ENCODE results near the gene CPLANE1.
"Not testable (repeated sequence)": the region's sequence is repeated elsewhere in the genome, so short reads cannot be mapped to it uniquely, and the experiment has no call there.

Gene CPLANE1

DNA sequence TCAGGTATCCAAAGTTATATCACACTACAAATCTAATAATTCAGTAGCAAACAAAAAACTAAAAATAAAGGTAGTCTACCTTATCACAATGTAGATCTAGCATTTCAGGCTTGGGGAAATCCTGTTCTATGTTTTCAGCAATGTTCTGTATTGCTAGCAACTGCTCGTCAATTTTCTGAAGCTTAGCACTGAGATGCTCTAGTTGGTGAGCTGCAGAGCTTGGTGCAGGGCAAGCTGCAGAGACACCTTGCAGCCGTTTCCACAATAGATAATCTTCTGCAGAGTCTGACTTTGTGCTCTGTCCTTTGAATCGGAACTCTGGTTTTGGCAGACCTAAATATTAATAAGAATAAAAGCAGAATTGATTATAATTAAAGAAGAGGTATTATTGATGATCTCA is 95.5 kb downstream of the CPLANE1 start:
- H3K27me3 ChIP-seq (ENCODE audit: control insufficient read depth, insufficient read depth, low read length), result no peaks in the 10 kb centered on the region
- peaks cover 7% of the 10 kb centered on the region for H3K36me3 ChIP-seq (ENCODE audit: control insufficient read depth, insufficient read depth, low read length)
- no peak overlapping the region for H3K4me3 ChIP-seq (ENCODE audit: low read length)
- H3K27ac ChIP-seq (ENCODE audit: low read depth, low read length), result no peak overlapping the region
- H3K4me1 ChIP-seq (ENCODE audit: control insufficient read depth, insufficient read depth, low read length), result no peaks in the 10 kb centered on the region
- H3K9ac ChIP-seq (ENCODE audit: low read length), result no peak overlapping the region

DNA sequence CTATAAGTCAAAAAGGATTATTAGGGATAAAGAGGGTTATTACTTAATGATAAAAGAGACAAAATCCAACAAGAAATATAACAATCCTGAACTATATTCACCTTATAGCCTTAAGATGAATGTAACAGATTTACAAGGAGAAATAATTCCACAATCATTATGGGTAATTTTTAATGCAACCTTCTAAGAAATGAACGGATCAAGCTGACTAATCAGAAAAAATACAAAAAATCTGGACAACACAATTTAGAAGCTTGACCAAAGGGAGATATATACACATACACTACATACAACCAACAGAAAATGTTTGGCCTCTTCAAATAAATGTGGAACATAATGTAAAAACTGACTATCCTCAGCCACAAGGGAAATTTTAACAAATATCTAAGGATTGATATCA is 102.3 kb downstream of the CPLANE1 start:
- Histone ChIP-seq H3K4me1 (ENCODE audit: control insufficient read depth, insufficient read depth, low read length) (no peaks in the 10 kb centered on the region), H3K9ac (ENCODE audit: low read length) (no peak overlapping the region), H3K36me3 (ENCODE audit: control insufficient read depth, insufficient read depth, low read length) (peaks cover 4% of the 10 kb centered on the region), H3K27ac (ENCODE audit: low read depth, low read length) (no peak overlapping the region), H3K27me3 (ENCODE audit: control insufficient read depth, insufficient read depth, low read length) (no peaks in the 10 kb centered on the region), H3K4me3 (ENCODE audit: low read length) (no peak overlapping the region)

DNA sequence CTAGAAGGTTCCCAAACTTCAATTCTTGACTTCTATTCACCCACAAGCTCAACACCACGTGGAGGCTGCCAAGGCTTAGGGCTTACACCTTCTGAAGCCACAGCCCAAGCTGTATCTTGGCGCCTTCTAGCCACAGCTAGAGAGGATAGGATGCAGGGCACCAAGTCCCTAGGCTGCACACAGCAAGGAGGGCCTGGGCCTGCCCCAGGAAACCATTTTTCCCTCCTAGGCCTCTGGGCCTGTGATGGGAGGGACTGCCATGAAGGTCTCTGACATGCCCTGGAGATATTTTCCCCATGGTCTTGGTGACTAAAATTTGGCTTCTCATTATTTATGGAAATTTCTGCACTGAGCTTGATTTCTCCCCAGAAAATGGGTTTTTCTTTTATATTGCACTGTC is 112.5 kb downstream of the CPLANE1 start:
- no peak overlapping the region for H3K9ac ChIP-seq (ENCODE audit: low read length)
- no peaks in the 10 kb centered on the region for H3K27me3 ChIP-seq (ENCODE audit: control insufficient read depth, insufficient read depth, low read length)
- no peaks in the 10 kb centered on the region for H3K4me1 ChIP-seq (ENCODE audit: control insufficient read depth, insufficient read depth, low read length)
- no peak overlapping the region for H3K4me3 ChIP-seq (ENCODE audit: low read length)
- no peak overlapping the region for H3K27ac ChIP-seq (ENCODE audit: low read depth, low read length)
- H3K36me3 ChIP-seq (ENCODE audit: control insufficient read depth, insufficient read depth, low read length), result peaks cover 6% of the 10 kb centered on the region

DNA sequence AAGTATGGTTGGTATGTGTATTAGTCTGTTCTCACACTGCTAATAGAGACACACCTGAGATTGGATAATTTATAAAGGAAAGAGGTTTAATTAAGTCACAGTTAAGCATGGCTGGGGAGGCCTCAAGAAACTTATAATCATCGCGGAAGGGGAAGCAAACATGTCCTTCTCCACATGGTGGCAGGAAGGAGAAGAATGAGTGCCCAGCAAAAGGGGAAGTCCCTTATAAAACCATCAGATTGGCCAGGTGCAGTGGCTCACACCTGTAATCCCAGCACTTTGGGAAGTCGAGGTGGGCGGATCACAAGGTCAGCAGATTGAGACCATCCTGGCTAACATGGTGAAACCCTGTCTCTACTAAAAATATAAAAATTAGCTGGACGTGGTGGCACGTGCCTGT is 113.9 kb downstream of the CPLANE1 start:
- H3K27me3 ChIP-seq (ENCODE audit: control insufficient read depth, insufficient read depth, low read length); H3K27ac ChIP-seq (ENCODE audit: low read depth, low read length); H3K9ac ChIP-seq (ENCODE audit: low read length); H3K4me3 ChIP-seq (ENCODE audit: low read length); H3K4me1 ChIP-seq (ENCODE audit: control insufficient read depth, insufficient read depth, low read length); H3K36me3 ChIP-seq (ENCODE audit: control insufficient read depth, insufficient read depth, low read length): not testable (repeated sequence)

DNA sequence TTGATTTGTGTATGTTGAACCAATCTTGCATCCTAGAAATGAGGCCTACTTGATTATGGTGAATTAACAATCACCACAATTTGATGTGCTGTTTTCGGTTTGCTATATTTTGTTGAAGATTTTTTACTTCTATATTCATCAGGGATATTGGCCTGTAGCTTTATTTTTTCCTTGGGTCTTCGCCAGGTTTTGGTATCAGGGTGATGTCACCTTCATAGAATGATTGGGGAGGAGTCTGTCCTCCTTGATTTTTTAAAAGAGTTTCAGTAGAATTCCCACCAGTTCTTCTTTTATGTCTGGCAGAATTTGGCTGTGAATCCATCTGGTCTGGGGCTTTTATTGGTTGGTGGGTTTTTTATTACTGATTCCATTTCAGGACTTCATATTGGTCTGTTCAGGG is 115.2 kb downstream of the CPLANE1 start:
- Histone ChIP-seq H3K27me3 (ENCODE audit: control insufficient read depth, insufficient read depth, low read length) (no peaks in the 10 kb centered on the region), H3K9ac (ENCODE audit: low read length) (no peak overlapping the region), H3K4me1 (ENCODE audit: control insufficient read depth, insufficient read depth, low read length) (no peaks in the 10 kb centered on the region), H3K4me3 (ENCODE audit: low read length) (no peak overlapping the region), H3K36me3 (ENCODE audit: control insufficient read depth, insufficient read depth, low read length) (peaks cover 4% of the 10 kb centered on the region), H3K27ac (ENCODE audit: low read depth, low read length) (no peak overlapping the region)

DNA sequence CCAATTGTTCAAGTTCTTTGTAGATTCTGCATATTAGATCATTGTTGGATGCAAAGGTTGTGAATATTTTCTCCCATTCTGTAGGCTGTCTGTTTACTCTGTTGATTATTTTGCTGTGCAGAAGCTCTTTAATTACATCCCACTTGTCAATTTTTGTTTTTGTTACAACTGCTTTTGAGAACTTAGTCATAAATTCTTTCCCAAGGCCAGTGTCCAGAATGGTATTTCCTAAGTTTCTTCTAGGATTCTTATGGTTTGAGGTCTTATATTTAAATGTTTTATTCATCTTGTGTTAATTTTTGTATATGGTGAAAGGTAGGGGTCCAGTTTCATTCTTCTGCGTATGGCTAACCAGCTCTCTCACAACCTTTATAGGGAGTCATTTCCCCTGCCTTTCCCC is 116.5 kb downstream of the CPLANE1 start:
- H3K4me1 ChIP-seq (ENCODE audit: control insufficient read depth, insufficient read depth, low read length), result no peaks in the 10 kb centered on the region
- H3K27ac ChIP-seq (ENCODE audit: low read depth, low read length), result no peak overlapping the region
- no peak overlapping the region for H3K4me3 ChIP-seq (ENCODE audit: low read length)

DNA sequence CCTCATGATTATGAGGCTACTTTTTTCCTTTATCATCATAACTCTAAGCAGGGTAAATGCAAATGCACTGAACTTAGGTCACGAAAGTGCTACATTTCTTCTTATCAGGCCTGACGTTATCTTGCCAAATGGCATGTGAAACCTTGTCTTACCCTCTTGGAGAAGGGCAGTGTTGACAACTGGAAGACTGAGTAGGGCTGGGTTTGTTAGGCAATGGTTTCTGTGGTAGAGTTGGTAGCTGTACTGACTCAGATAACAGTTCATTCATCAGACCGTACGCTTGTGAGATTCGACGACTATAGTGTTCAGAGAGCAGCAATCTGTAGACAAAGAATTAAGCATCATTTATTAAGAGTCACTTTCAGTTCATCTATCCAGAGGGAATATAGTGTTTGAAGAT is 127.7 kb downstream of the CPLANE1 start:
- Histone ChIP-seq H3K4me1 (ENCODE audit: control insufficient read depth, insufficient read depth, low read length) (no peaks in the 10 kb centered on the region), H3K9ac (ENCODE audit: low read length) (no peak overlapping the region), H3K27me3 (ENCODE audit: control insufficient read depth, insufficient read depth, low read length) (no peaks in the 10 kb centered on the region), H3K36me3 (ENCODE audit: control insufficient read depth, insufficient read depth, low read length) (no peaks in the 10 kb centered on the region), H3K27ac (ENCODE audit: low read depth, low read length) (no peak overlapping the region), H3K4me3 (ENCODE audit: low read length) (no peak overlapping the region)

More for the DNA sequence above, 116.5 kb downstream of the CPLANE1 start:
- no peak overlapping the region for H3K9ac ChIP-seq (ENCODE audit: low read length)
- peaks cover 2% of the 10 kb centered on the region for H3K36me3 ChIP-seq (ENCODE audit: control insufficient read depth, insufficient read depth, low read length)
- H3K27me3 ChIP-seq (ENCODE audit: control insufficient read depth, insufficient read depth, low read length), result no peaks in the 10 kb centered on the region

DNA sequence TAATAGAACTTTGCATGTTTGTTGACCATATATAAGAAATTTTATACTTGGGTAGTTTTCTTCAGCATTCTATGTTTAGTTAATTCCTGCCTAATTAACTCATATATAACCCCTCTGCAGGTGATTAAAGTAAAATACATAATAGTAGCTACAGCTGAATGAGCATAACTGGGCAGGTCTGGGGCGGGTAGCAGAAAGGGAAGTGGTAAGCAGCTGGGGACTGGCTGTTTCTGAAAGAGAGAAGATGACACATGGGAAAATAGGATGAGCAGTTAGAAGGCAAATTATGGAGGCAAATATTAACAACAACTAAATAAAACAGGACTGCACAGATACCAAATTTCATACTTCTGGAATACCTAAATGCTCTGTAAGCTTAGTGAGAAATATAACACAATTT is 128.1 kb downstream of the CPLANE1 start:
- no peaks in the 10 kb centered on the region for H3K36me3 ChIP-seq (ENCODE audit: control insufficient read depth, insufficient read depth, low read length)
- no peak overlapping the region for H3K27ac ChIP-seq (ENCODE audit: low read depth, low read length)
- no peaks in the 10 kb centered on the region for H3K4me1 ChIP-seq (ENCODE audit: control insufficient read depth, insufficient read depth, low read length)
- H3K27me3 ChIP-seq (ENCODE audit: control insufficient read depth, insufficient read depth, low read length), result no peaks in the 10 kb centered on the region
- H3K9ac ChIP-seq (ENCODE audit: low read length), result no peak overlapping the region
- H3K4me3 ChIP-seq (ENCODE audit: low read length), result no peak overlapping the region

DNA sequence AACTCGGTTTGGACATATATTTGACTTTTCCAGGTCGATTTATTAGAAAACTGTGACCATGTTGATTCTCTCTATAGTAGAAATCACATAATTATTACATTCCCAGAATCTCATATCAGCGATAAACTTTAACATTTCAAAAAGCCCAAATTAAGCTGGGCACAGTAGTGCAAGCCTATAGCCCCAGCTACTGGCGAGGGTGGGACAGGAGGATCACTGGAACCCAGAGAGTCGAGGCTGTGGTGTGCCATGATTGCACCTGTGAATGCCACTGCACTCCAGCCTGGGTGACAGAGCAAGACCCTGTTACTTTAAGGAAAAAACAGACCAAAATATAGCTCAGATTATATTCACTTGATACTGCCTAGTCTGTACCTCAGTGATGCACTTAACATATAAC is 128.9 kb downstream of the CPLANE1 start:
- no peaks in the 10 kb centered on the region for H3K36me3 ChIP-seq (ENCODE audit: control insufficient read depth, insufficient read depth, low read length)
- no peak overlapping the region for H3K4me3 ChIP-seq (ENCODE audit: low read length)
- H3K27ac ChIP-seq (ENCODE audit: low read depth, low read length), result no peak overlapping the region

DNA sequence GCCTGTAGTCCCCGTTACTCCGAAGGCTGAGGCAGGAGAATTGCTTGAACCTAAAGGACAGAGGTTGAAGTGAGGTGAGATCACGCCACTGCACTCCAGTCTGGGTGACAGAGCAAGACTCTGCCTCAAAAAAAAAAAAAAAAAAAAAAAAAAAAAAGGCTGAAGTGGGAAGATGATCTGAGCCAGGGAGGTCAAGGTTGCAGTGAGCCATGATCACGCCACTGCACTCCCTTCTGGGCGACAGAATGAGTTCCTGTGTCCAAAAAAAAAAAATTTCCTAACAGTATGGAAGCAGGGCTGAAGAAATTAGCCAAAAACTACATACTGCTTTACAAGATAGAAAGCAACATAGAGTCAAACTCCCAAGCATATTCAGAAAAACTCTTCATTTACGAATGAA is 132.8 kb downstream of the CPLANE1 start:
- no peak overlapping the region for H3K9ac ChIP-seq (ENCODE audit: low read length)
- H3K4me1 ChIP-seq (ENCODE audit: control insufficient read depth, insufficient read depth, low read length), result no peaks in the 10 kb centered on the region
- no peak overlapping the region for H3K27ac ChIP-seq (ENCODE audit: low read depth, low read length)
- no peak overlapping the region for H3K4me3 ChIP-seq (ENCODE audit: low read length)
- peaks cover 5% of the 10 kb centered on the region for H3K36me3 ChIP-seq (ENCODE audit: control insufficient read depth, insufficient read depth, low read length)
- H3K27me3 ChIP-seq (ENCODE audit: control insufficient read depth, insufficient read depth, low read length), result no peaks in the 10 kb centered on the region

More for the DNA sequence above, 128.9 kb downstream of the CPLANE1 start:
- Histone ChIP-seq H3K27me3 (ENCODE audit: control insufficient read depth, insufficient read depth, low read length) (no peaks in the 10 kb centered on the region), H3K4me1 (ENCODE audit: control insufficient read depth, insufficient read depth, low read length) (no peaks in the 10 kb centered on the region), H3K9ac (ENCODE audit: low read length) (no peak overlapping the region)

DNA sequence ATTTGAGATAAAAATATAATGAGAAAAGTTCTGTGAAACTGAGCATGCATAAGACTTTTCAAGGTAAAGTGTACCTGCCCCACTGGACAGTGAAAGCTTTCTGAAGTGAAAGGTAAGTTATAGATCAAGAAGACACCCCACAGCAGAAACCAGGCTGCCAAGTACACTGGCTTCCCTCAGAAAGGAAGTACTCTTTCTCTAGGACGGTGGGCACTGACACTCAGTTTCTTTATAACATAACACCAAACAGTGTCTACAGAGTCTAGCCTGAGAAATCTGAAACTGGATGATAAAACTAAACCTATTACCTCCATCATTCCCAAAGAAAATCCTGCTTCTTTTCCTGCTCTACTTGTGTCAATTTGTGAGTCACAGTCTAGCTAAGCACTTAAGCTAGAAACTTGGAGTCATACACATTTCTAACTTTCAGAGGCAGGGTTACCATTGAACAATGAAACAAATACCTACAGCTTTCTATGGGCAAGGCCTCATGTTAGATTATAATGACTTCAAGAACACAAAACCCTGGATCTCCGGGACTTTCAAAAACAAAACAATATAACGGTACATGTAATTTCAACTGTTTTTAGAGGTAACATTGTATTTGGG is 136.7 kb downstream of the CPLANE1 start:
- Histone ChIP-seq H3K27ac (ENCODE audit: low read depth, low read length) (no peak overlapping the region), H3K4me1 (ENCODE audit: control insufficient read depth, insufficient read depth, low read length) (no peaks in the 10 kb centered on the region), H3K36me3 (ENCODE audit: control insufficient read depth, insufficient read depth, low read length) (peaks cover 5% of the 10 kb centered on the region), H3K9ac (ENCODE audit: low read length) (no peak overlapping the region), H3K27me3 (ENCODE audit: control insufficient read depth, insufficient read depth, low read length) (no peaks in the 10 kb centered on the region), H3K4me3 (ENCODE audit: low read length) (no peak overlapping the region)

DNA sequence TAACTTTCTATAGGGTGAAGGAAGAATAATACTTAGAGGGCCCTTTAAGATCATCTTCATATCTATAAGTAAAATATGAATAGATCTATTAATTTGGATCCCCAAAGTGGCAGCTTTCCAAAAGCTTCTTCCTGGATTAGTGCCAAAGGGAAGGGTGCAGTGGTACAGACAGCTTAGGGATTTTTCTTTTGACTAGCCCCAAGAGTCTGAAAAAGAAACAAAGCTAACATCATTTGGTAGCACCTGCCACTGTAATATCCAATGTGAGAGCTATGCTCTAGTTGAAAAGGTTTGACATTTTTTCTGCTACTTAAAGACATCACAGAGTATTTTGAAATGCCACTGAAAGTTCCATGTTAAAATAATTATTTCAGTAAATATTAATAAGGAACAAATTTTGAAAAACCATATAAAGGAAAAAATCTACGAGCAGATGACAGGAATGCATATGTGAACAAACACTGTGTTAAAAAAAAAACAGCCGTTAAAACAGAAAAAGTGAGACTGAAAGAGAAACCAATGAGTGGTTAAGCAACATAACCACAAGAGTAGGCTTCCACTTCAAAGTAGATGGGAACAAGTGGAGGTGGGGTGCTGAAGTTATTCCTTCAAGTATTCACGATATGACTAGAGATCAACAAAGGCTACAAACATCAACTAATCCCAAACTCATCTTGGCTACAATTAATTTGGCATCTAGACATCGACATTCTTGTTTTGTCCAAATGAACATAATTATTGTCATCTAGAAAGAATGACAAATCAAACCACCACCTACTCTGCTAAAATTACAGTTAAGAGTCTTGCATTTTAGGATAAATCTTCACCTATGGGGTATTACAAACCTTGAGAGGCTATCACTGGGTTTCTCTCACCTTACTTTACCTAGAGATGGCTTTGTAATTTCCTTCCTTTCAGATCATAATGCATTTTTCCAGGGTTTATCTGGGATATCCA is 137.5 kb downstream of the CPLANE1 start:
- Histone ChIP-seq H3K27me3 (ENCODE audit: control insufficient read depth, insufficient read depth, low read length) (no peaks in the 10 kb centered on the region), H3K4me3 (ENCODE audit: low read length) (no peak overlapping the region), H3K27ac (ENCODE audit: low read depth, low read length) (no peak overlapping the region), H3K9ac (ENCODE audit: low read length) (no peak overlapping the region), H3K36me3 (ENCODE audit: control insufficient read depth, insufficient read depth, low read length) (peaks cover 5% of the 10 kb centered on the region), H3K4me1 (ENCODE audit: control insufficient read depth, insufficient read depth, low read length) (no peaks in the 10 kb centered on the region)

DNA sequence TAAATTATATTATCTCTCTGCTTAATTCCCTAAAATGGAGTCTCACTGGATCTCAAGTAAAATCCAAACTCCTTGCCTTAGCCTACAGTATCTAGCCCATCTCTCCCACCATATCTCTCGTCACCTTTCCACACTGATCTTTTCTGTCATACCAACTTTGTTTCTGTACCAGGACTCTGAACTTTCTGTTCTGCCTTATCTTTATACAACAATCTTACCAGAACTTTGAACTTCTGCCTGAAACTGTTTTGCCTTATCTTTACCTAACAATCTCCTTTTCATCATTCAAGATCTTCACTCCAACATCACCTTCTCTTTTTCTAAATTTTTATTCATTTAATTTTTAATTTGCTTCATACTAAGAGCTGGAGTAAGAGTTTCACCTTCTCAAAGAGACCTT is 139.0 kb downstream of the CPLANE1 start:
- no peak overlapping the region for H3K9ac ChIP-seq (ENCODE audit: low read length)
- H3K4me3 ChIP-seq (ENCODE audit: low read length), result no peak overlapping the region
- no peaks in the 10 kb centered on the region for H3K27me3 ChIP-seq (ENCODE audit: control insufficient read depth, insufficient read depth, low read length)
- peaks cover 5% of the 10 kb centered on the region for H3K36me3 ChIP-seq (ENCODE audit: control insufficient read depth, insufficient read depth, low read length)
- no peak overlapping the region for H3K27ac ChIP-seq (ENCODE audit: low read depth, low read length)
- H3K4me1 ChIP-seq (ENCODE audit: control insufficient read depth, insufficient read depth, low read length), result no peaks in the 10 kb centered on the region

Measured in rectal smooth muscle tissue (tissue), 1 donor.